Islet of Langerhans (tissue), 1 donor: ENCODE measurements around the gene TPTE2.
"Not testable (repeated sequence)": the region's sequence is repeated elsewhere in the genome, so short reads cannot be mapped to it uniquely, and the experiment has no call there.

ENCODE experiments used
- FAIRE-seq: peaks from one replicate; lab custom pipeline; 2011; peaks lifted over from hg19 to GRCh38; lab: Jason Lieb, UNC

TPTE2 gene

GRCh38 chr13:19567820-19568534, 6.6 kb upstream of the TPTE2 start:
- no peak for FAIRE-seq

GRCh38 chr13:19561585-19561984, 253 bp upstream of the TPTE2 start:
- FAIRE-seq: no peak

- FAIRE-seq: not testable (repeated sequence)
Measured at GRCh38 chr13:19560672-19561071, 660 bp downstream of the TPTE2 start.

GRCh38 chr13:19559739-19560138, 1.6 kb downstream of the TPTE2 start:
- not testable (repeated sequence) for FAIRE-seq

GRCh38 chr13:19557287-19557686, 4.0 kb downstream of the TPTE2 start:
- not testable (repeated sequence) for FAIRE-seq

- not testable (repeated sequence) for FAIRE-seq
Measured at GRCh38 chr13:19549245-19549644, 12.1 kb downstream of the TPTE2 start.

- FAIRE-seq: not testable (repeated sequence)
Measured at GRCh38 chr13:19525634-19526033, 35.7 kb downstream of the TPTE2 start.

DNA sequence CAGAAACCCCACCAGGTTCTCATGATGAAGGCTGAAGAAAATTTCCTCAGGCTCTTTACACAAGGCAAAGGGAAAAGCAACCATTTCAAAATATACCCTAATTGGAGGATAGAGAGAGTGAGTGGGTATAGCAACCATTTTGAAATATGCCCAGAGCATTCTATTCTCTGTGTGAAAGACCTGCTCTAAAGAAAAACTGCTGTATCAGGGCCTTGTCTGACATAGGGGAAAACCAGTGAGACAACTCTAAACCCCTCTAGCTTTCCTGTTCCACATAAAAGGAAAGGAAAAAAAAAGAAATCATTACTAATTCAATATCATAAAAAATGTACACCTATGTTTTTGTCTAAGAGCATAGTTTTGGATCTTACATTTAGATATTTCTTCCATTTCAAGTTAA, 42.3 kb downstream of the TPTE2 start:
- FAIRE-seq: no peak

- FAIRE-seq: not testable (repeated sequence)
Measured at GRCh38 chr13:19507623-19508022, 53.7 kb downstream of the TPTE2 start.

GRCh38 chr13:19460126-19460525, 101.2 kb downstream of the TPTE2 start:
- not testable (repeated sequence) for FAIRE-seq

DNA sequence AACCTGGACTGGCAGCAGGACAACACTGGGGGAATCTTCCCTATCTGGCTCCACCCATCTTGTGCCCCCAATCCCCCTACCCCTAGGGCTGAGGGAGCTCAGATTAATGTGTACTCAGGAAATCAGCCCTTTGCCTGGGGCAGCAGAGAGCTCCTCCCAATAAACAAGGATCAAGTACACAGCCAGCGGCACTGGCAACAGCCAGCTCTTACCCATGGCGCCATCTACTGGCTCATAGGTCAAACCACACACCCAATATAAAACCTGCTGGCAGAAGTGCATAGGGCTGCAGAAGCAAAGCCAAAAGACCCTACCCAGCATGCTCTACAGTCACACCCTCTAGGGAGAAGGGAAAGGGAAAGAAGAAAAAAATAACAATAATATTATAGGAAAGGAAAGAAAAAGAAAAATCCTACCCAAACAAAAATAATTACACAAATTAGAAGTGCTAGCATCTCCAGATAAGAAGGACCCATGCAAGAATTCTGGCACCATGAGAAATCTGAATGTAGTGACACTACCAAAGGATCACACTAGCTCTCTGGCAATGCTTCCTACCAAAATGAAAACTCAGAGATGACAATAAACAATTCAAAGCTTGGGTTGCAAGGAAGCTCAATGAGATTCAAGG, 122.2 kb downstream of the TPTE2 start:
- not testable (repeated sequence) for FAIRE-seq

DNA sequence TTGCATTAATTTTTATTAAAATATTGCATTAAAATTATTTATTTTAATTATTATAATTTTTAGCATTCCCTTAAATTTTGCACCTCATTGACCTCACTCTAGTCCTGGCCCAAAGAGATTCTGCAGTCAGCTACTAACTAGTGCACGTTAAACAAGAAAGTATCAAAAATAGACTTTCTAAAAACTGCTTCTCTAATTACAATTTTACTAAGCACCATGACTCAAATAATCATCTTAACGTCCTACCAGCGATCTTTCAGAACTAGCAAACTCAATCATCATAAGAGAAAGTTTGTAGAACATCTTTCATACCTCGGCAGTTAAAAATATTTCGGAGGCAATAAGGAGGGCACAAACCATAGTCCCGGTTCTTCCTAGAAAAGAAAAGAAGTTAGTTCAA, 123.6 kb downstream of the TPTE2 start:
- FAIRE-seq: not testable (repeated sequence)

GRCh38 chr13:19422236-19422635, 139.1 kb downstream of the TPTE2 start:
- not testable (repeated sequence) for FAIRE-seq

- FAIRE-seq: not testable (repeated sequence)
Measured at GRCh38 chr13:19412494-19412893, 148.8 kb downstream of the TPTE2 start.

DNA sequence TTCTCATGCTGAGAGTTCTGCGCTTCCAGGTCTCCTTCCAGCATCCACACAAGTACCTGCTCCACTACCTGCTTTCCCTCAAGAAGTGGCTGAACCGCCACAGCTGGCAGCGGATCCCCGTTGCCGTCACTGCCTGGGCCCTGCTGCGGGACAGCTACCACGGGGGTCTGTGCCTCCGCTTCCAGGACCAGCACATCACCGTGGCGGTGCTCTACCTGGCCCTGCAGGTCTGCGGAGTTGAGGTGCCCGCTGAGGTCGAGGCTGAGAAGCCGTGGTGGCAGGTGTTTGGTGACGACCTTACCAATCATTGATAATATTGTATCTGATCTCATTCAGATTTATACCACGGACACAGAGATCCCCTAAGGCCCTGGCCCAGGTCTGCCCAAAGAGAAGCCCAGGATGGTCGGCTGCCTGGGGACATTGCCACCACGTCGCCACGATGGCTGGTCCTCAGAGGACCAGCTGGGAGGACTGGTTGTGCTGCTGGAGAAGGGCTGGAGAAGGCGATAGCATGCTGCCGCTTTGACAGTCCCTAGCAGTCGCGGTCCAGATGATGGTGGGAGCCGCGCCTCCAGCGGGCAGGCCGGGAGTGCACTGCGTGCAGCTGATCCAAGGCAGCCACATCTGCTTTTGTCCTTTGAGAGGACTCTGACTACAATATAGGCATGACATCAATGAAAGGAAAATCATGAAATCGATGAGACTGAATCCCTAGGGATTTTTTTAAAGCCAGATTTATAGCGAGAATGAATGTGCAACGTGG, 178.4 kb downstream of the TPTE2 start:
- FAIRE-seq: not testable (repeated sequence)

- FAIRE-seq: no peak
Measured at GRCh38 chr13:19382111-19382510, 179.2 kb downstream of the TPTE2 start.
